Eye (tissue), 1 donor: ENCODE data around the gene AHNAK.
A peak's percentile ranks its signal among the peaks of the same experiment; 100 is the strongest.

Experiments used
- DNase-seq: peaks from one replicate; pipeline ENCODE4 v3.0.0-alpha.2; 2015

AHNAK gene

DNA sequence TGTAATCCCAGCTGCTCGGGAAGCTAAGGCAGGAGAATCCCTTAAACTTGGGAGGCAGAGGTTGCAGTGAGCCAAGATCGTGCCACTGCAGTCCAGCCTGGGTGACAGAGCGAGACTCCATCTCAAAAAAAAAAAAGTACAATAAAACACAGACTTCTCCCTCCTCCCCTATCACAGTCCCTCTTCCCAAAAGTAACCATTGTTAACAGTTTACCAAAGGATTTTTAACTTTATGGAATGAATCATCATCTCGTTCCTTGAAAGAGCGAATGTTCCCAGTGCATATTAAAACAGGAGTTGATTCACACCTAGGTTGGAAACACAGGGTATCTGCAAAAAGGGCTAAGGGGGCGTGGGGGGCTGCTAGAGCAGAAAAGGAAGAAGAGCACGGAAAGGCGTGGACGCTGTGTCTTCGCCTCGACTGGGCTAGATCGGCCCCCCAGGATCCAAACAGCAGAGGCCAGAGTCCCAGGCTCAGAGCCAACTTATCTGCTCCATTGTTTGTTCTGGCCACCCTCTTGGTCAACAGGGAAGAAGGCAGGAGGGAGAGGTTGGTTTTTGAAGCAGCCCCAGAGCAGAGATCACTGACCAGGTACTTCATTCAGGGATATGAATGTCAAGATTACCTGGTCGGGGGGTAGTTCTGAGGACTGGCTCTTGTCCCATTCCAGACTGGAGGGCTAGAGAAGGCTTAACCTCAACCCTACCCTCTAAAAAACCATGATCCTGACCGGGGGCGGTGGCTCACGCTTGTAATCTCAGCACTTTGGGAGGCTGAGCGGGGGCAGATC lies 2.1 kb upstream of the AHNAK start:
- no peak for DNase-seq

GRCh38 chr11:62547691-62548281 lies 1.2 kb upstream of the AHNAK start:
- peak; percentile 22 for DNase-seq

DNA sequence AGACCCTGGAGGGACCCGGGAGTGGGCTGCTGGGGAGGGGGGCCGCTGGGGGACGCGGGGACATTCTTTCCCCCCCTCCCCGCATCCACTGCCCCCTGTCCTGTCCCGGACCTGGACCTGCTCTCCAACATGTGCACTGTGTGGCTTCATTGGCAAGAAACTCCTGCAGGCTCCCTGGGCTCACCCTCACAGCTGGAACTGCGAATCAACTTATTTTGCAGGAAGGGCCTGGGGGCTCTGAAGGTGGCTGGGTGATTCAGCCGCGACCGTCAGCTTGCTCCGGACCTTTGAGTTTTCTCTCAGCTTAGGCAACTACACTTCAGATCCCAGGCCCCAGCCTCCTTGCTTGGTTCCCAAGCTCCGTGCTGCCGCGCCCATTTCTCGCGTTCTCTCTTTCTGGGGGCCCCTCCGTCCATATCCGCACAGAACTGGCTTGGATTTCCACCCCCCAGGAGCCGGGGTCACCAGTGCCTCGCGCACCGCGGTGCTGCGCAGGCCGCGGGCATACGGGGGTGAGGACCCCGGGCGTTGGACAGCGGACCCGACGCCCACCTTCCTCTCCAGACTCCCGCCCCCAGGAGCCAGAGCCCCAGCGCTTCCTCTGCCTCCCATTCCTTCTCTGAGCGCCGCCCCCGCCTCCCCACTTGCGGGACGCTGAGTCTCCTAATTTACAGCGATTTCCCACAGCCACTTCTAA lies 471 bp upstream of the AHNAK start:
- no peak for DNase-seq

DNA sequence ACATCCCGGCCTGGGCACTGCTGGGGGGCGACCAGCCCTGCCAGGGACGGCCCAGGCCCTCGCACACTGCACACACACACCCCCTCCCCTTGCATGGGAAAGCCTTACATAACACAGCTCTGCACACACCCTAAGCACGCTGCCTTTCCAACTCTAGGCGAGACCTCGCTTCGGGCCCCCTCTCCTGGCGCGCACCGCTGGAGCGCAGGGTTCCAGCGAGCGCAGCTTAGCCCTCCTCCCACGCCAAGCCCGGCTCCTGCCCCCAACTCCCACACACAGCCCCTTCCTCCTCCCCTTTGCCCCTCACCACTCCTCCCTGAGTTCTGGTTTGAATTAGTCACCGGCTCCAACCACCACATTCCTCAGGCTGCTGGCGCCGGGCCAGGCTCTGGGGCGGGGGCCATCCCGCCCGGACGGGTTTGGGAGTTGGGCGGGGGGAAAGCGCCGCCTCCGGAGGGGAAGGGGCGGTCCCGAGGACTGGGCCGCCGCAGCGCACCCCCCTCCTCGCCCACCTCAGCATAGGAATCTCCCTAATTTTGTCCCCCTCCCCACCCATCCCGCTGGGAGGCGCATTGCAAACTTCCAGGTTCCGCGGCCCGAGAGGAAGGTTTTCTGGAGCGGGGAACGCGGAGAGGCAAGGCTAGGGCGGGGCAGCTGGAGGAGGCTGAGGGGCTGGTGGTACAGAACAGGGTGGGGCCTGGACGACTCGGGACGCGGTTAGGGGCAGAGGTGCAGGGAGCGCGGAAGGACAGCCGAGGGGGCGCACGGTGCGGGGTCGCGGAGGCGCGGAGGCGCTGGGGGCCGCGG lies 966 bp downstream of the AHNAK start:
- peak; percentile 95 for DNase-seq

DNA sequence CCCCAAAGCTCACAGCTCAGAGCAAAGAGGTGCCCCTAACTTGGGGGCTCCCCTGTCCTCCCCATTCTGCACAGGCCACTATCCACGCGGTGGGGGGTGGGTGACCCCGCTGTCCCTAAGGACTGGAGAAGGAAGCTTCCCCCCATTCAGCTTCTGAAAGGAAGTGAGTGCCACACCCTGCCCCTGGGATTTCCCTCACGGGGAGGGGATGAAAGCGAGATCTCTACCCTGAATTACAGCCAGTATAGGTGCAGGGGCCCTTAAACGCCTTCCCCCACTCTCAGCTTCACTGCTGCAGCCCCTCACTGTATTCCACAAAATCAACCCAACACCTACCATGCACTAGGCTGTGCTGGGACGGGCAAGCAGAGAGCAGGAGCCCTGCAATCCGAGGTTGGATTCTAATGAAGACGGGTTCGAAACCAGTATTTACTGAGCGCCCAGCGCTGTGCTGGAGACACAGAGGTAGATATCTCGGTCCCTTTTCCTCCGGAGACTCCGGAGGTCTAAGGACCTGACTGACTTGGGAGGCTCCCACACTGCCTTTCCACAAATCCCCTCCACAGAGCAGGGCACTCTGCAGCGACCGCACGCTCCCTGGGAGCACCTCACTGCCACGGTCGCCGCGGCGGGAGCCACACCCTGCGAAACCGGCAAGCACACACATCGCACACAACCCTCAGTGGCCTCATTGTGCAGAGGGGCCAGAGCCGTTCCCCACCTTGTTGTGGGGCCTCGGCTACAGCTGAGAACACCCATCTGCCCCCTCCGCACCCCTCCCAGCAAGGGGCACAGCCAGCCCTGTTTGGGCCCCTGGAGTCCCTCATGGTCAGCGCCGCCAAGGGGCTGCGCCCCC lies 1.8 kb downstream of the AHNAK start:
- no peak for DNase-seq

GRCh38 chr11:62543680-62544444 lies 2.7 kb downstream of the AHNAK start:
- no peak for DNase-seq

- peak; percentile 86 for DNase-seq
Measured at GRCh38 chr11:62542750-62543567, 3.6 kb downstream of the AHNAK start.

GRCh38 chr11:62542111-62542745 lies 4.4 kb downstream of the AHNAK start:
- DNase-seq, result no peak

GRCh38 chr11:62540804-62541701 lies 5.6 kb downstream of the AHNAK start:
- no peak for DNase-seq

- DNase-seq, result peak; percentile 40
Measured at GRCh38 chr11:62539238-62539925, 7.2 kb downstream of the AHNAK start.

DNA sequence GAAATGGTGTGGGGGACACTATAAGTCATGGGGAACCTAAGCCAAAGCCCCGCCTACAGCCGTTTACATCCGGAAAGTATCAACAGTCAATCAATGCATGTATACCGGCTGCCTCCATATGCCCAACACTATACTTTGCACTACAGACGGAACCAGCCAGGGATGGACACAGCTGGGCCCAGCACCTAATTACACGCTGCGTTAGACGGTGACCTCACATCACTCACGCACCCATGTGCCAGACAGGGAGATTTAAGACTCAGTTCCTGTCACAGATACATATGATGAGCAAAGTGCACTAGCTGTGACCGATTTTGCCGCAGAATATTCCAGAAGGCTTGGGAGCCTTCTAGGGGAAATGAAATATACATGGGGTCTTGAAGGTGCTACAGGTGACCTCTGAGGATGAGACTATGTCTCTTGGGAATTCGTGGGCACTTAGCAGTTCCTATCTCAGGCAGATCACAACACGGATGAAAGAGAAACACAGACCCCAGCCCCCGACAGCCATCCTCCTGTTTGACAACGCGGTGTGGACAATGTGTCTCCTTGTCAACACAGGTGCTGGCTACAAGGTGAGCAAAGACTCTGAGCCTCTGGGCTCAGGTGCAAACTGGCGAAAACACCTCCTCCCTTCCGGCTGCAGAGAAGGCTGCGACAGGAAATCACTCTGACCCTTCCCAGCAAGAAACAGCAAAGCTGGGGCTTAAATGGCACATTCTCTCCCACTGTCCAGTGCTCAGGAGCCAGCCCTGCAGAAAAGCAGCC lies 8.0 kb downstream of the AHNAK start:
- peak; percentile 47 for DNase-seq

- no peak for DNase-seq
Measured at GRCh38 chr11:62536301-62536957, 10.2 kb downstream of the AHNAK start.

GRCh38 chr11:62535802-62536201 lies 10.8 kb downstream of the AHNAK start:
- no peak for DNase-seq

DNA sequence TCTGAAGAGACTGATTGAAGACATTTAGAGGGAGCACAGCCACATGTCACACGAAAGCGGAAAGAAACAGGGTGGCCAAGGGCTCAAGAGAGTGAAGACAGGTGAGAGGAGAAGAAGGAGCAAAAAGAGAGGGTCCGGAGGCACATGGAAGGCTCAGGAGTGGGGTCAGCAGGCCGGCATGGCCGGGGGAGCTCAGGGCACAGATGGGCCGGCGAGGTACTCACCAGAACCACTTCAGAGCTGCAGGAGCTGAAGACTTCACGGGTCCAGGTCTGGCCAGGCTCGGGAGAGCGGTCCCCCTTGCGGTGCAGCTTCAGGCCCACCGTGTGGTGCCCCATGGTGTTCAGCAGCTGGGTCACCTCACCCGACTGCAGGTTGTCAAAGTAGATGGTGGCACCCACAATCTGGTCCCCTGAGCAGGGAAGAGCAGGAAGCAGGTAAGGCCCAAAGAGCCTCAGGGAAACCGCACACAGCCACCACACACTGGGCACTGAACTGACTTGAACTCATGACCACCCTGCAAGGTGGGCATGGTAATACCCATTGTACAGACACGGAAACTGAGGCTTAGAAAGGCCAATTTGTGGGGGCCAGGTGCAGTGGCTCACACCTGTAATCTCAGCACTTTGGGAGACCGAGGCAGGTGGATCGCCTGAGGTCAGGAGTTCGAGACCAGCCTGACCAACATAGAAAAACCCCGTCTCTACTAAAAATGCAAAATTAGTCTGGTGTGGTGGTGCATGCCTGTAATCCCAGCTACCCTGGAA lies 11.6 kb downstream of the AHNAK start:
- no peak for DNase-seq

- no peak for DNase-seq
Measured at GRCh38 chr11:62532096-62532495, 14.5 kb downstream of the AHNAK start.
